ENCODE data around the gene EYA2. TPM values are rescaled to one million over a fixed set of nuclear protein-coding genes. Genes with fewer than 3 reads are reported as not detected.
"Not testable (repeated sequence)": the region's sequence is repeated elsewhere in the genome, so short reads cannot be mapped to it uniquely, and the experiment has no call there.

The EYA2 gene
- total RNA-seq, 4 donors from 2014 or later, result 9.7 to 22.1 (median 14.3) TPM

GRCh38 chr20:46929902-46930301, 35.3 kb downstream of the EYA2 start:
- 83 to 100% methylated on average over 1 of the region's 1 CpG for WGBS, 2 donors
- TF ChIP-seq CTCF (IDR thresholded peaks at IDR 0.05), result no peak
- no peak for TF ChIP-seq POLR2A (IDR thresholded peaks at IDR 0.05)
- no peak for DNase-seq
- no peaks in the 10 kb centered on the region for H3K27me3 ChIP-seq
- intact Hi-C loops (cut with DNase I), result no loop called here
- H3K36me3 ChIP-seq, result no peaks in the 10 kb centered on the region
- H3K9me3 ChIP-seq, result no peaks in the 10 kb centered on the region
- no peak overlapping the region for H3K4me3 ChIP-seq
- peak overlapping the region in 2 of 4 donors; percentile 27 to 65 for H3K27ac ChIP-seq
- peaks cover 0 to 47% (median 8%) of the 10 kb centered on the region in 3 donors for H3K4me1 ChIP-seq

GRCh38 chr20:46930640-46931339, 36.1 kb downstream of the EYA2 start:
- no peak overlapping the region for H3K4me3 ChIP-seq
- H3K36me3 ChIP-seq, result no peaks in the 10 kb centered on the region
- no peaks in the 10 kb centered on the region for H3K9me3 ChIP-seq
- peaks cover 0 to 47% (median 8%) of the 10 kb centered on the region in 3 donors for H3K4me1 ChIP-seq
- TF ChIP-seq CTCF (IDR thresholded peaks at IDR 0.05) (no peak), POLR2A (IDR thresholded peaks at IDR 0.05) (no peak)
- intact Hi-C loops (cut with DNase I), result no loop called here
- no peaks in the 10 kb centered on the region for H3K27me3 ChIP-seq
- 40% methylated on average over 9 of the region's 9 CpGs for WGBS, 2 donors
- no peak for DNase-seq
- peak overlapping the region in 3 of 4 donors; percentile 45 to 65 (median 54) for H3K27ac ChIP-seq

GRCh38 chr20:46931699-46932098, 37.1 kb downstream of the EYA2 start:
- Histone ChIP-seq H3K36me3 (no peaks in the 10 kb centered on the region), H3K27me3 (no peaks in the 10 kb centered on the region), H3K4me3 (no peak overlapping the region), H3K27ac (peak overlapping the region in 3 of 4 donors; percentile 45 to 65 (median 54)), H3K9me3 (no peaks in the 10 kb centered on the region), H3K4me1 (peaks cover 0 to 47% (median 8%) of the 10 kb centered on the region in 3 donors)
- 73 to 79% methylated on average over 6 to 8 of the region's 11 CpGs for WGBS, 2 donors
- DNase-seq, result no peak
- no peak for TF ChIP-seq POLR2A (IDR thresholded peaks at IDR 0.05)
- no peak for TF ChIP-seq CTCF (IDR thresholded peaks at IDR 0.05)
- intact Hi-C loops (cut with DNase I), result no loop called here

- DNase-seq; H3K27me3 ChIP-seq; H3K9me3 ChIP-seq; H3K36me3 ChIP-seq; H3K4me3 ChIP-seq; intact Hi-C loops (cut with DNase I): not testable (repeated sequence)
- 76 to 81% methylated on average over 9 to 10 of the region's 10 CpGs for WGBS, 2 donors
- Histone ChIP-seq H3K27ac (peak overlapping the region; percentile 20 to 65 (median 48)), H3K4me1 (peaks cover 0 to 47% (median 8%) of the 10 kb centered on the region in 3 donors)
Measured at GRCh38 chr20:46932439-46932838, 37.8 kb downstream of the EYA2 start.

GRCh38 chr20:46933150-46933549, 38.5 kb downstream of the EYA2 start:
- TF ChIP-seq CTCF (IDR thresholded peaks at IDR 0.05), result no peak
- TF ChIP-seq POLR2A (IDR thresholded peaks at IDR 0.05), result no peak
- 66 to 80% methylated on average over 1 to 2 of the region's 5 CpGs for WGBS, 2 donors
- Histone ChIP-seq H3K27ac (peak overlapping the region in 1 of 4 donors; percentile 65), H3K4me3 (no peak overlapping the region), H3K27me3 (no peaks in the 10 kb centered on the region), H3K4me1 (peaks cover 0 to 46% (median 8%) of the 10 kb centered on the region in 3 donors), H3K36me3 (no peaks in the 10 kb centered on the region), H3K9me3 (no peaks in the 10 kb centered on the region)
- DNase-seq, result no peak
- intact Hi-C loops (cut with DNase I), result no loop called here
